Amygdala (tissue), 56 donors: Measurements from ENCODE around the gene ZNF598.

Source experiments
- DNase-seq, 56 donors: peaks; one replicate each; lab custom pipeline; 2025; lab: John Stamatoyannopoulos, UW

The ZNF598 gene

DNA sequence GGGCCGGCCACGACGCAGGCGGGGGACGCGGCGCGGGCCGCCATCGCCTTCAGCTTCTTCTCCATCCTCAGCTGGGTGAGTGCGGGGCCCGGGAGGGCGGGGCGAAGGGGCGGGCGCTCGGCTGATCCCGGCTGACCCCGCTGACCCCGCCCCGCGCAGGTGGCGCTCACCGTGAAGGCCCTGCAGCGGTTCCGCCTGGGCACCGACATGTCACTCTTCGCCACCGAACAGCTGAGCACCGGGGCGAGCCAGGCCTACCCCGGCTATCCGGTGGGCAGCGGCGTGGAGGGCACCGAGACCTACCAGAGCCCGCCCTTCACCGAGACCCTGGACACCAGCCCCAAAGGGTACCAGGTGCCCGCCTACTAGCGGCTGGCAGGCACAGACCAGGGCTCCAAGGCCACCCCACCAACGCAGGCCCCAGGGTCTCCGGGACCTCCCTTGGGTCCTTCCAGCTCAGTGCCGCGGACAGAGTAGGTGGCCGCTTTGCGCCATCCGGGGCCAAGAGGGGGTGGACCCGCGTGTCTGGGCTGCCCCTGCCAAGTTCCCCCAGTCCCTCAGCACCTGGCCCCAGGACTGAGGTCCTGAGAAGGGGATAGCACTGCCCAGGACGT, 16.8 kb downstream of the ZNF598 start:
- DNase-seq, result no peak

- peak in 55 of 56 donors; percentile 33 to 94 (median 82) for DNase-seq
Measured at GRCh38 chr16:1991948-1992703, 17.5 kb downstream of the ZNF598 start.

DNA sequence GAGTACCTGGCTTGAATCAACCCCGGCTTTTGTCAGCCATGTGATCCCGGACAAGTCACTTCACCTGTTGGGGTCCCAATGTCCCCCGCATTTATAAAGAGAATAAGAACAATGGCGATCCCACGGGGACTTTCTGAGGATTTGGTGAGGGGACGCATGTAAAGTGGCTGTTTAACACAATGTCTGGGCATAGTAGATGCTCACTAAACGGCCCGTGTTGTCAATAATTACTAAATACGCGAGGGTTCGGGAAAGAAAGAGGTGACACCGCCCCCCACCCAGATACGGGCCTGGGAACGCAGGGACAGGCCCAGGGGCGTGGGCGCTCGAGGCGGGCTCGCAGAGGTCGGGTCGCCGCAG, 18.1 kb downstream of the ZNF598 start:
- no peak for DNase-seq

DNA sequence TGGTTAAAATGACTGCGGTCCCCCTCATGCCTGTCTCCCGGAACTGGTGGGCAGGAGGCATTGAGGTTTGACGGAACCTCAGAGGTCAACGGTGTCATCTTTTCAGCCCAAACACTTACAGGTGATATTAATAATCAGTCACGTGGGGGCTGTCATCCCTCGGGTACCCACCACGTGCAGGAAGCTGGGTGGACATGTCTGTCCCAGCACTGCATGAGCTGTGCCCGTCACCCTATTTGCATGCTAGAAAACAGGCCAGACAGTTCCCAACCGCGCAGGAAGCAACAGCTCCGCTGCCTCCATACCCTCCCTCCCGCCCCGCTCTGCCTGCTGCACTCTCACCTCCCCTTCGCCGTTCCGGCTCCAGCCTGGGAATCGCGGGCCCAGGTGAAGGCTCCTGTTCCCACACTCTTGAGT, 18.5 kb downstream of the ZNF598 start:
- DNase-seq, result peak in 1 of 56 donors; percentile 14

GRCh38 chr16:1990351-1991134, 19.1 kb downstream of the ZNF598 start:
- DNase-seq, result no peak

DNA sequence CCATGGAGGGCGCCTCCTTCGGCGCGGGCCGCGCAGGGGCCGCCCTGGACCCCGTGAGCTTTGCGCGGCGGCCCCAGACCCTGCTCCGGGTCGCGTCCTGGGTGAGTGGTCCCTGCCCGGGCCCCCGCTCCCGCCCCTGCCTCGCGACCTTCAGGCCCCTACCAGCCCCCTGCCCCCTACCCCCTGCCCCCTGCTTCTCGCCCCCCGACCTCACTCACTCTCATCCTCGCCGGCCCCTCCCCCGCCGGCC, 19.6 kb downstream of the ZNF598 start:
- no peak for DNase-seq

DNA sequence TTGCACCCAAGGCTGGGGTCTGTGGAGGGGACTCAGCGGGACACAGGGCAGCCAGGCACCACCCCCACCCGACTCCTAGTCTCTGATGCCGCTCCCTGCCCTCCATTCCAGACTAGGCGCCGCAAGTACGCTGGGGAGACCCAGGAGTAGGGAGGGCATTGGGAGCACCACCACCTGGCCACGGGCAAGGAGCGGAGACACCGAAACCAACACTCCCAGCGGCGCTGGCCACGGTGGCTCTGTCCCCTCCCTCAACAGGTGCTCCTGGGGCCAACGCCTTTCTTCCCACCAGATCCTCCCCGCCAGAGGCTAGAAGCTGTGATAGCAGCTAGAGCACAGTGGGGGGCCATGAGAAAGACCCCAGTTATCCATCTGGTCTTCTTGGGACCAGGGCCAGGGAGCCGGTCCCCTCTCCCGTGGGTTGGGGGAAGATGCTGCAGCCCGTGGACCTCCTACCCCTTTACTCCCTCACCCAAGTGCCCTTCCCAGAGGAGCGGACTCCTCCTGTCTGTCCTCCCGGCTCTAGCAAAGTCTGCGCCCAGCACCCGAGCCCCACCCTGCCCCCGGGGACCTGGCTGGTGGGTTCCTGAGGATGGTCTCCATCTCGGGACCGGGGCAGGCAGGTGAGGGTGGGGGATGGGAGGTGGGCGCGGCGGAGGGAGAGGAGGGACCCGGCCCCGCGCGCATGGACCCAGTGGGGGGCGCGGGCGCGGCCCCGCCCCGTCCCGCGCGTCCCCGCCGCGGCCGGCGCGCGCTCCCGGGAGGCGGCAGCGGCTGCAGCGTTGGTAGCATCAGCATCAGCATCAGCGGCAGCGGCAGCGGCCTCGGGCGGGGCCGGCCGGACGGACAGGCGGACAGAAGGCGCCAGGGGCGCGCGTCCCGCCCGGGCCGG, 20.2 kb downstream of the ZNF598 start, which contains the start of gene SYNGR3:
TSS of gene SYNGR3 (plus strand) at position 762 of the 892 bp plus-strand sequence. CDS start 133 bp downstream, outside the sequence.
- peak in 1 of 56 donors; percentile 12 for DNase-seq

GRCh38 chr16:1987198-1987597, 22.4 kb downstream of the ZNF598 start:
- no peak for DNase-seq

DNA sequence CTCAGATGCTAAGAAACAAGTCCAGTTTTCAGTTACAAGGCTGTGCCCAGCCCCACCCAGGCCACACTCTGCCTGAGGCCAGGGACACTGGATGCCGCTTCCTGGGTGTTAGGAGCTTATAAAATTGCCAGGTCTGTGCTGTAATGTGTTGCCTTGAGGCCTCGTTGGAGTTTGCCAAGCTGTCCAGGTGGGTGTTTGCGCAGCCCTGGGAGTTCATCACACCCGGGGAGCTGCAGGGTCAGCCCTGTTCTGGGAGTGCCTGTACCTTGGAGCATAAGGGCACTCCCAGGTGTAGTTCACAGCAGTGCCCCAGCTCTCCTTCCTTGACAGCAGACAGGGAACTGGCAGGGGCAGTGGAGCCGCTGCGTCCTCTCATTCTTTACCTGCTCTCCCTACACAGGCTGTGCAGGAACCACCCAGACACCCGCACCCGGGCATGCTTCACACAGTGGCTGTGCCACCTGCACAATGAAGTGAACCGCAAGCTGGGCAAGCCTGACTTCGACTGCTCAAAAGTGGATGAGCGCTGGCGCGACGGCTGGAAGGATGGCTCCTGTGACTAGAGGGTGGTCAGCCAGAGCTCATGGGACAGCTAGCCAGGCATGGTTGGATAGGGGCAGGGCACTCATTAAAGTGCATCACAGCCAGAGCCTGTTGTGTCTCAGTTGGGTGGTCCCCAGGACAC, 24.0 kb downstream of the ZNF598 start:
- no peak for DNase-seq

GRCh38 chr16:1984347-1985225, 25.0 kb downstream of the ZNF598 start:
- peak in 4 of 56 donors; percentile 34 to 54 (median 40) for DNase-seq

DNA sequence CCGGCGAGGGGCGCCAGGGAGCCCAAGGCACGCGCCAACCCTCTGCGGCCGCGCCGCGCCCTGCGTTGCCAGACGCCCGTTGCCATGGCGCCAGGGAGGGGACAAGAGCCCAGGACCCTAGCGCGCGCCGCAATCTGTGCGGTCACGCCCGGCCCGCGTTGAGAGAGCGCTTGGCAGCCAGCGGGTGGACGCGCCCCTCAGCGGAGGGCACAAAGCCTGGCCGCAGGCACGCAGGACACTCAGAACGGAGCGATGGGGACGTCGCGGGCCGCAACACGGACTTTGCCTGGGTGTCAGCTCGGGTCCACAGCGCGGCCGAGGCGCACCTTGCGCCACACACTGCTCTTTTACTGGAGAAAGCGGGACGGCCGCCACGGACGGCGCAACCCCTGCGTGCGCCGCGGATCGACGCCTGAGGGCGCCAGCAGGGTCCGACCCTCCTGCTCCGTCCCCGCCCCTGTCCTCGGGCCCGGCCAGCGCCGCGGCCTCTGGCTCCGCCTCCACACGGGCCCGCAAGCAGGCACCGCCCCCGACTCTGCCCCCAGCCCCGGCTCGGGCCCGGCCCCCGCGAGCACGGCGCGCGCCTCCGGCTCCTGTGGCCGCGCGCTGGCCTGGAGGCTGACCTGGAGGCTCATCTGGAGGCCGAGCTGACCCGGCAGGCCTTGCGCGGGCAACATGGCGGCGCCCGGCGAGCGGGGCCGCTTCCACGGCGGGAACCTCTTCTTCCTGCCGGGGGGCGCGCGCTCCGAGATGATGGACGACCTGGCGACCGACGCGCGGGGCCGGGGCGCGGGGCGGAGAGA, 25.9 kb downstream of the ZNF598 start, which contains the start of gene GFER:
TSS of gene GFER (plus strand) at position 650 of the 803 bp plus-strand sequence. CDS start at position 676, 26 bp downstream.
- DNase-seq, result peak; percentile 26 to 93 (median 77)

DNA sequence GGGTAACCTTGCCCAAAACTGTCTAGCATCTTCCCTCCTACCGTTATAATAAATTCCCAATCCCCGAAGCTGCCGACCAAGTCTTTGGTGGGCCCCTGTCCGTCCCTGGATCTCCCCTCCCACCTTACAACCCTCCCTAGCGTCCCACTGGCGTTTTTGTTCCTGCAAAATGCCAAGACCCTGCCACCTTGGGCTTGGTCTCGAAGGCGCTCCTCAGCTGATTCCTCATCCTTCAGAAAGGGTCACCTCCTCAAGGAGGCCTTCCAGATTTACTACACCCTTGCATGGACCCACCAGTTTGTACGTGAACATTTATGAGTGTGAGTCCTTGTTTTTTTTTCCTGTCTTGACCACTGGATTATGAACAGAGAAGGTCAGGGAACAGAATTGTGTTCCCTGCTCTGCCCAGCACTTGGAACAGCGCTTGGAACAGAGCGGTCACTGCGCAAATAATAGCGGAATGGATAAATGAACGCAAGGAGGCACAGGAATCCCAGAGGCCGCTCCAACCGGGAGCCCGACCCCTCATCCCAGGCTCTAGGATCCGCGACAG, 26.6 kb downstream of the ZNF598 start:
- DNase-seq, result no peak

GRCh38 chr16:1982013-1982433, 27.6 kb downstream of the ZNF598 start:
- peak in 20 of 56 donors; percentile 11 to 57 (median 34) for DNase-seq

DNA sequence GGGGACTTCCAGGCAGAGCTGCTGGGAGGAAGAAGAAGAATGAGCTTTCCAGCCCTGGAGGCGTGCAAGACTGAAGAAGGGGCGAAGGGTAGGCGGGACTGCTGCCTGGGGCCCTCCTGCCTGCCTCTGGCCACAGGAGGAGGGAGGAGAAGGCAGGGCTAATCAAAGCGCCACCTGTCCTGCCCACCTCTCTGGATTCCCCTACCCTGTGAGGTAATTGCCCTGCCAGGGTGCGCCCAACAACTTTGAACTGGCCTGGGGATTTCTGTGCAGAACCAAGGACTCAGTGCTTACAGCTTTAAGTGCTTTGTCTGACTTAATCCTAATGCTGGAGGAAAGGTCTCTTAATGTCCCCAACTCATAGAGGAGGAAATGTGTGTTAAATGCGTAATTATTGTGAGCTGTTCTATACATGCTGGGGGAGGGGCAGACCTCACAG, 28.2 kb downstream of the ZNF598 start, which contains the start of gene NOXO1:
TSS of gene NOXO1 (minus strand) at position 72 of the 439 bp plus-strand sequence. CDS start 290 bp downstream, outside the sequence.
- DNase-seq, result no peak

GRCh38 chr16:1980770-1981087, 28.9 kb downstream of the ZNF598 start:
- no peak for DNase-seq

- DNase-seq, result peak in 2 of 56 donors; percentile 7 to 14
Measured at GRCh38 chr16:1980030-1980769, 29.4 kb downstream of the ZNF598 start.
